PC-3 (cell line): Measurements from ENCODE around the gene CUL4A.

Experiments
- CTCF ChIP-seq: fragments of 300-600 bp; sonication (generic); conservative IDR thresholded peaks from 2 replicates; pipeline ENCODE4 v1.5.1; 2017; ENCODE audit warnings: antibody characterized with exemption, low read depth, mild to moderate bottlenecking, low read length
- EZH2 ChIP-seq: fragments of 300-600 bp; sonication (generic); IDR thresholded peaks from one replicate; pipeline ENCODE4 v1.6.1; 2017; ENCODE audit warnings: antibody characterized with exemption, mild to moderate bottlenecking, low read length; ENCODE audit not compliant: unreplicated experiment
- EZH2phosphoT487 ChIP-seq: fragments of 300-600 bp; sonication (generic); IDR thresholded peaks from 2 replicates; pipeline ENCODE4 v1.6.1; 2018; ENCODE audit warnings: mild to moderate bottlenecking, antibody characterized with exemption, low read length, borderline replicate concordance

GRCh38 chr13:113187883-113188665, 21.3 kb upstream of the CUL4A start:
- TF ChIP-seq EZH2phosphoT487, result no peak
- TF ChIP-seq EZH2, result no peak
- TF ChIP-seq CTCF, result no peak
